Measurements from ENCODE around the gene CYYR1. TPM values are rescaled to one million over a fixed set of nuclear protein-coding genes. Genes with fewer than 3 reads are reported as not detected.

The CYYR1 gene
- total and polyA plus RNA-seq, 4 donors, result 1.9 to 3.4 (median 2.2) TPM

DNA sequence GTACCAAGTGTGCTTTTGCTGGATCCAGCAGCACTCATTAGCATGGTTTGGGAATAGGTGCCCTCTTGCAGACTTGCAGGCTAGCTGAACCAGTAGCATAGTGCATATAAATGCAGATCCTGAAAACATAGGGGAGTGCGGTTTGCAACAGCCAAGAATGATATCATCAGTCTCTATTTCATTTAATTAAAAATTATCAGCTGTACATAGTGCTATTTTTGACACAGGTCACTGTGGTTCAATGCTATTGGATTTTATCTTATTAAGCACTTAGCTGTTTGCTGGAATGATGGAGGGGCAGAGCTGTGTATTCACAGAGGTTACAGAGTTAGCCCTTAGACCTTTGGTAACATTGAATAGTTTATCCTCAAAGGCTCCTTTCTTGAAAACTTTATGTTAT, 43.6 kb downstream of the CYYR1 start:
- Histone ChIP-seq H3K4me3 (ENCODE audit: low read depth in 1 of 3, low read length in 3 of 3) (no peak overlapping the region), H3K9ac (ENCODE audit: low read depth in 1 of 2, low read length in 2 of 2) (no peak overlapping the region), H3K27ac (ENCODE audit: low read depth in 1 of 2, low read length in 2 of 2) (no peak overlapping the region), H3K36me3 (ENCODE audit: control insufficient read depth in 4 of 4, insufficient read depth in 3 of 4, low read depth in 1 of 4, low read length in 3 of 4) (no peaks in the 10 kb centered on the region), H3K4me1 (ENCODE audit: control insufficient read depth in 4 of 4, insufficient read depth in 4 of 4, low read length in 3 of 4) (no peaks in the 10 kb centered on the region), H3K27me3 (ENCODE audit: control insufficient read depth in 4 of 4, insufficient read depth in 4 of 4, low read length in 3 of 4) (peaks cover 0 to 5% (median 0%) of the 10 kb centered on the region in 4 donors), H3K9me3 (ENCODE audit: control insufficient read depth in 4 of 4, low read length in 3 of 4) (no peaks in the 10 kb centered on the region)
- TF ChIP-seq, protein P1, sequence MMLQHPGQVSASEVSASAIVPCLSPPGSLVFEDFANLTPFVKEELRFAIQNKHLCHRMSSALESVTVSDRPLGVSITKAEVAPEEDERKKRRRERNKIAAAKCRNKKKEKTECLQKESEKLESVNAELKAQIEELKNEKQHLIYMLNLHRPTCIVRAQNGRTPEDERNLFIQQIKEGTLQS (IDR thresholded peaks at IDR 0.05), result no peak
- TF ChIP-seq FOXA2 (IDR thresholded peaks at IDR 0.05) (no peak), JUND (IDR thresholded peaks at IDR 0.05) (no peak), YY1 (IDR thresholded peaks at IDR 0.05) (no peak)
- TF ChIP-seq, protein P2, sequence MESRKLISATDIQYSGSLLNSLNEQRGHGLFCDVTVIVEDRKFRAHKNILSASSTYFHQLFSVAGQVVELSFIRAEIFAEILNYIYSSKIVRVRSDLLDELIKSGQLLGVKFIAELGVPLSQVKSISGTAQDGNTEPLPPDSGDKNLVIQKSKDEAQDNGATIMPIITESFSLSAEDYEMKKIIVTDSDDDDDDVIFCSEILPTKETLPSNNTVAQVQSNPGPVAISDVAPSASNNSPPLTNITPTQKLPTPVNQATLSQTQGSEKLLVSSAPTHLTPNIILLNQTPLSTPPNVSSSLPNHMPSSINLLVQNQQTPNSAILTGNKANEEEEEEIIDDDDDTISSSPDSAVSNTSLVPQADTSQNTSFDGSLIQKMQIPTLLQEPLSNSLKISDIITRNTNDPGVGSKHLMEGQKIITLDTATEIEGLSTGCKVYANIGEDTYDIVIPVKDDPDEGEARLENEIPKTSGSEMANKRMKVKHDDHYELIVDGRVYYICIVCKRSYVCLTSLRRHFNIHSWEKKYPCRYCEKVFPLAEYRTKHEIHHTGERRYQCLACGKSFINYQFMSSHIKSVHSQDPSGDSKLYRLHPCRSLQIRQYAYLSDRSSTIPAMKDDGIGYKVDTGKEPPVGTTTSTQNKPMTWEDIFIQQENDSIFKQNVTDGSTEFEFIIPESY (IDR thresholded peaks at IDR 0.05), result no peak
- DNase-seq (ENCODE audit: low spot score), result no peak
- 70% methylated on average over 1 of the region's 1 CpG for WGBS

DNA sequence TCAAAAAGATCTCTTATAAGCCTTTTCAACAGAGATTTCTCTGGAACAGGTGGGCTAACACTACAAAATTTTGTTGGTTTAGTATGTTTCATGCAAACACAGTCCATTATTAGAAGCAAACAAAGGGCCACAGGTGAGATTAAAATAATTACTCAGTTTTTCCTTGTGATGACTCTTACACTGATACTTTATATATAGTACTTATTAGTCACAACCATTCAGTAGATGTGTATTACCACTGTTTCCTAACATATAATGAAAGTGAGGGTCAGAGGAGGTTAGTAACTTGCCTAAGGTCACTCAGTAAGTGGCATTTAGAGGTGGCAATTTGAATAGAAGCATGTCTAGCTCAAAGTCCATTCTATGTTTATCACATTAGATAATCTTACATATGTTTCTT, 44.2 kb downstream of the CYYR1 start:
- H3K4me1 ChIP-seq (ENCODE audit: control insufficient read depth in 4 of 4, insufficient read depth in 4 of 4, low read length in 3 of 4), result no peaks in the 10 kb centered on the region
- no peak for DNase-seq (ENCODE audit: low spot score)
- H3K9ac ChIP-seq (ENCODE audit: low read depth in 1 of 2, low read length in 2 of 2), result no peak overlapping the region
- no peak overlapping the region for H3K4me3 ChIP-seq (ENCODE audit: low read depth in 1 of 3, low read length in 3 of 3)
- no peak overlapping the region for H3K27ac ChIP-seq (ENCODE audit: low read depth in 1 of 2, low read length in 2 of 2)
- H3K9me3 ChIP-seq (ENCODE audit: control insufficient read depth in 4 of 4, low read length in 3 of 4), result no peaks in the 10 kb centered on the region
- TF ChIP-seq, protein P3, sequence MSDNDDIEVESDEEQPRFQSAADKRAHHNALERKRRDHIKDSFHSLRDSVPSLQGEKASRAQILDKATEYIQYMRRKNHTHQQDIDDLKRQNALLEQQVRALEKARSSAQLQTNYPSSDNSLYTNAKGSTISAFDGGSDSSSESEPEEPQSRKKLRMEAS (IDR thresholded peaks at IDR 0.05), result no peak
- TF ChIP-seq FOXA2 (IDR thresholded peaks at IDR 0.05), result no peak
- TF ChIP-seq GABPA (IDR thresholded peaks at IDR 0.05 in 1 of 2, conservative IDR thresholded peaks at IDR 0.05 in 1 of 2), result no peak
- no peak for TF ChIP-seq HNF4A (conservative IDR thresholded peaks at IDR 0.05)
- TF ChIP-seq EGR1 (IDR thresholded peaks at IDR 0.05; ENCODE audit: low read depth in 2 of 2), result no peak
- no peak for TF ChIP-seq JUND (IDR thresholded peaks at IDR 0.05)
- TF ChIP-seq, protein P1 (IDR thresholded peaks at IDR 0.05), result no peak
- H3K36me3 ChIP-seq (ENCODE audit: control insufficient read depth in 4 of 4, insufficient read depth in 3 of 4, low read depth in 1 of 4, low read length in 3 of 4), result no peaks in the 10 kb centered on the region
- H3K27me3 ChIP-seq (ENCODE audit: control insufficient read depth in 4 of 4, insufficient read depth in 4 of 4, low read length in 3 of 4), result peaks cover 0 to 5% (median 0%) of the 10 kb centered on the region in 4 donors

DNA sequence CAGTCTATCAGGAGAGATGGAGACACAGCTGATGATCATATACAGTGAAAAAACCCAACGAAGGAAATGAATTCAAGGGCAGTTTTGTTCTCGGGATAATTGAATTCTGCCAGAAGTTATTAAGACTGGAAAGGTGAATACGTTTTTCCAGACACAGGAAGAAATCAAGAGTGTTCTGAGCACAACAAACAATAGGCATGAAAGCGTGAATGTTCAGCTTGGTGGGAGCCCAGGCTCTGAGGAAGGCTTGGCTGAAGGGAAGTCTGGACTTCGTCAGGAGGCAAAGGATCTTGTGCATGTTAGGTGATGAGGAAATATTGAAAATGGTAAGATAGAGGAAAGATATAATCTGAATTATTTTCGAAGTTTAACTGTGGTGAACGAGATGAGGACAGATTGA, 50.4 kb downstream of the CYYR1 start:
- WGBS, result 60% methylated on average over 7 of the region's 7 CpGs
- Histone ChIP-seq H3K27me3 (ENCODE audit: control insufficient read depth in 4 of 4, insufficient read depth in 4 of 4, low read length in 3 of 4) (peaks cover 0 to 3% (median 0%) of the 10 kb centered on the region in 4 donors), H3K9me3 (ENCODE audit: control insufficient read depth in 4 of 4, low read length in 3 of 4) (peaks cover 0 to 3% (median 0%) of the 10 kb centered on the region in 4 donors), H3K4me3 (ENCODE audit: low read depth in 1 of 3, low read length in 3 of 3) (no peak overlapping the region), H3K36me3 (ENCODE audit: control insufficient read depth in 4 of 4, insufficient read depth in 3 of 4, low read depth in 1 of 4, low read length in 3 of 4) (no peaks in the 10 kb centered on the region), H3K9ac (ENCODE audit: low read depth in 1 of 2, low read length in 2 of 2) (no peak overlapping the region), H3K4me1 (ENCODE audit: control insufficient read depth in 4 of 4, insufficient read depth in 4 of 4, low read length in 3 of 4) (no peaks in the 10 kb centered on the region), H3K27ac (ENCODE audit: low read depth in 1 of 2, low read length in 2 of 2) (no peak overlapping the region)
- no peak for DNase-seq (ENCODE audit: low spot score)
- TF ChIP-seq YY1 (IDR thresholded peaks at IDR 0.05), result no peak
- no peak for TF ChIP-seq EGR1 (IDR thresholded peaks at IDR 0.05; ENCODE audit: low read depth in 2 of 2)
- no peak for TF ChIP-seq NR2F2 (IDR thresholded peaks at IDR 0.05)
- no peak for TF ChIP-seq TAF1 (conservative IDR thresholded peaks at IDR 0.05)
- TF ChIP-seq RXRA (IDR thresholded peaks at IDR 0.05), result no peak
- no peak for TF ChIP-seq JUND (IDR thresholded peaks at IDR 0.05)
- TF ChIP-seq HNF4G (IDR thresholded peaks at IDR 0.05), result no peak
- TF ChIP-seq, protein P4, sequence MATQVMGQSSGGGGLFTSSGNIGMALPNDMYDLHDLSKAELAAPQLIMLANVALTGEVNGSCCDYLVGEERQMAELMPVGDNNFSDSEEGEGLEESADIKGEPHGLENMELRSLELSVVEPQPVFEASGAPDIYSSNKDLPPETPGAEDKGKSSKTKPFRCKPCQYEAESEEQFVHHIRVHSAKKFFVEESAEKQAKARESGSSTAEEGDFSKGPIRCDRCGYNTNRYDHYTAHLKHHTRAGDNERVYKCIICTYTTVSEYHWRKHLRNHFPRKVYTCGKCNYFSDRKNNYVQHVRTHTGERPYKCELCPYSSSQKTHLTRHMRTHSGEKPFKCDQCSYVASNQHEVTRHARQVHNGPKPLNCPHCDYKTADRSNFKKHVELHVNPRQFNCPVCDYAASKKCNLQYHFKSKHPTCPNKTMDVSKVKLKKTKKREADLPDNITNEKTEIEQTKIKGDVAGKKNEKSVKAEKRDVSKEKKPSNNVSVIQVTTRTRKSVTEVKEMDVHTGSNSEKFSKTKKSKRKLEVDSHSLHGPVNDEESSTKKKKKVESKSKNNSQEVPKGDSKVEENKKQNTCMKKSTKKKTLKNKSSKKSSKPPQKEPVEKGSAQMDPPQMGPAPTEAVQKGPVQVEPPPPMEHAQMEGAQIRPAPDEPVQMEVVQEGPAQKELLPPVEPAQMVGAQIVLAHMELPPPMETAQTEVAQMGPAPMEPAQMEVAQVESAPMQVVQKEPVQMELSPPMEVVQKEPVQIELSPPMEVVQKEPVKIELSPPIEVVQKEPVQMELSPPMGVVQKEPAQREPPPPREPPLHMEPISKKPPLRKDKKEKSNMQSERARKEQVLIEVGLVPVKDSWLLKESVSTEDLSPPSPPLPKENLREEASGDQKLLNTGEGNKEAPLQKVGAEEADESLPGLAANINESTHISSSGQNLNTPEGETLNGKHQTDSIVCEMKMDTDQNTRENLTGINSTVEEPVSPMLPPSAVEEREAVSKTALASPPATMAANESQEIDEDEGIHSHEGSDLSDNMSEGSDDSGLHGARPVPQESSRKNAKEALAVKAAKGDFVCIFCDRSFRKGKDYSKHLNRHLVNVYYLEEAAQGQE (IDR thresholded peaks at IDR 0.05), result no peak
- TF ChIP-seq, protein P5, sequence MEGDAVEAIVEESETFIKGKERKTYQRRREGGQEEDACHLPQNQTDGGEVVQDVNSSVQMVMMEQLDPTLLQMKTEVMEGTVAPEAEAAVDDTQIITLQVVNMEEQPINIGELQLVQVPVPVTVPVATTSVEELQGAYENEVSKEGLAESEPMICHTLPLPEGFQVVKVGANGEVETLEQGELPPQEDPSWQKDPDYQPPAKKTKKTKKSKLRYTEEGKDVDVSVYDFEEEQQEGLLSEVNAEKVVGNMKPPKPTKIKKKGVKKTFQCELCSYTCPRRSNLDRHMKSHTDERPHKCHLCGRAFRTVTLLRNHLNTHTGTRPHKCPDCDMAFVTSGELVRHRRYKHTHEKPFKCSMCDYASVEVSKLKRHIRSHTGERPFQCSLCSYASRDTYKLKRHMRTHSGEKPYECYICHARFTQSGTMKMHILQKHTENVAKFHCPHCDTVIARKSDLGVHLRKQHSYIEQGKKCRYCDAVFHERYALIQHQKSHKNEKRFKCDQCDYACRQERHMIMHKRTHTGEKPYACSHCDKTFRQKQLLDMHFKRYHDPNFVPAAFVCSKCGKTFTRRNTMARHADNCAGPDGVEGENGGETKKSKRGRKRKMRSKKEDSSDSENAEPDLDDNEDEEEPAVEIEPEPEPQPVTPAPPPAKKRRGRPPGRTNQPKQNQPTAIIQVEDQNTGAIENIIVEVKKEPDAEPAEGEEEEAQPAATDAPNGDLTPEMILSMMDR (IDR thresholded peaks at IDR 0.05; ENCODE audit: low read depth, low read length, missing input control), result no peak
- TF ChIP-seq RAD21 (IDR thresholded peaks at IDR 0.05), result no peak
- no peak for TF ChIP-seq FOXA2 (IDR thresholded peaks at IDR 0.05)
- TF ChIP-seq, protein P1 (IDR thresholded peaks at IDR 0.05), result no peak
- TF ChIP-seq, protein P2 (IDR thresholded peaks at IDR 0.05), result no peak
- no peak for TF ChIP-seq SP1 (IDR thresholded peaks at IDR 0.05)

Measured in liver (tissue), 9 donors.